GM12872 (cell line): ENCODE results near the gene ADGRD1.

Experiments used
- TF ChIP-seq, protein P1 (sequence below): IDR thresholded peaks from 3 replicates; pipeline ENCODE4 v1.5.1; 2011; ENCODE audit warnings: low read depth, mild to moderate bottlenecking, low read length, moderate library complexity; ENCODE audit not compliant: insufficient read depth

Gene ADGRD1

DNA sequence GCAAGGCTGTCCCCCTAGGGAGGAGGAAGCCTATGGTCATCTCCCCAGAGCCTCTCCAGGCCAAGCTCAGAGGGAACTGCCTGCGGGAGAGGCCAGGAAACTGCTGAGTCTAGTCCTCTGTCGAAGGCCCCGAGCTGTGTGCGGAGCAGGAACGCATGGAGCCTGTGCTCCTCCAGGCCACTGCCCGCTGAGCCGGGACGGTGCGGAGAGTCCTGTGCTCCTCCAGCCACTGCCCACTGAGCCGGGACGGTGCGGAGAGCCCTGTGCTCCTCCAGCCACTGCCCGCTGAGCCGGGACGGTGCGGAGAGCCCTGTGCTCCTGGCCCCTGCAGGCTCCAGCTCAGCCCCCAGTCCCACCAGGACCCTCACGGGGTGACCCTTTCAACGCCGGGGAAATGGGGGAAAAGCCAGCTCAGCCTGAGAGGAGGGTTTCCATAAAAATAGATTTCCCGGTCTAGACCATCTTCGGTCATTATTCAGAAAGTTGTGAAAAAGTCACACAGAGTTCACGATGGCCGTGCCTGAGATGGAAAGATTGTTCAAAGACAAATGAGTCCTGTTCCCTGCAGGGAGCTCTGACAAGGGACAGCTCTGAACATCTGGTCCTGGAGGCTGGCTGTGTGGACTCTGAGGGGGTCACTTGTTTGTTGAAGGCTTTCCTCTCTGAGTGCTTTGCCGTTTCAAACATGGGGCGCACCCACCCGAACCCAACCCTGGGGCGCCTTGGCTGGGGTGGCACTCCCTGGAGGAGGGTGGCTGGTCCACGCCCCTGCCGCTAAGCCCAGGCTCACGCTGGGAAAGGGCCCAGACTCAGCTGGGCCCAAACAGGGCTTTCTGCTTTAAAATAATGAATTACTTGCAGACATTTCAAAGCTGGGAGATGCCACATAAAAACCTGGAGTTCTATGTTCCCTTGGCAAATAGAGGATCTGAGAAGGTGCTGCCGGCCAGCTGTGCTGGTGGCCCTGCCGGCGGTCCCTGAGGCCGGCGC, 85.5 kb downstream of the ADGRD1 start:
- TF ChIP-seq, protein P1, sequence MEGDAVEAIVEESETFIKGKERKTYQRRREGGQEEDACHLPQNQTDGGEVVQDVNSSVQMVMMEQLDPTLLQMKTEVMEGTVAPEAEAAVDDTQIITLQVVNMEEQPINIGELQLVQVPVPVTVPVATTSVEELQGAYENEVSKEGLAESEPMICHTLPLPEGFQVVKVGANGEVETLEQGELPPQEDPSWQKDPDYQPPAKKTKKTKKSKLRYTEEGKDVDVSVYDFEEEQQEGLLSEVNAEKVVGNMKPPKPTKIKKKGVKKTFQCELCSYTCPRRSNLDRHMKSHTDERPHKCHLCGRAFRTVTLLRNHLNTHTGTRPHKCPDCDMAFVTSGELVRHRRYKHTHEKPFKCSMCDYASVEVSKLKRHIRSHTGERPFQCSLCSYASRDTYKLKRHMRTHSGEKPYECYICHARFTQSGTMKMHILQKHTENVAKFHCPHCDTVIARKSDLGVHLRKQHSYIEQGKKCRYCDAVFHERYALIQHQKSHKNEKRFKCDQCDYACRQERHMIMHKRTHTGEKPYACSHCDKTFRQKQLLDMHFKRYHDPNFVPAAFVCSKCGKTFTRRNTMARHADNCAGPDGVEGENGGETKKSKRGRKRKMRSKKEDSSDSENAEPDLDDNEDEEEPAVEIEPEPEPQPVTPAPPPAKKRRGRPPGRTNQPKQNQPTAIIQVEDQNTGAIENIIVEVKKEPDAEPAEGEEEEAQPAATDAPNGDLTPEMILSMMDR: no peak

DNA sequence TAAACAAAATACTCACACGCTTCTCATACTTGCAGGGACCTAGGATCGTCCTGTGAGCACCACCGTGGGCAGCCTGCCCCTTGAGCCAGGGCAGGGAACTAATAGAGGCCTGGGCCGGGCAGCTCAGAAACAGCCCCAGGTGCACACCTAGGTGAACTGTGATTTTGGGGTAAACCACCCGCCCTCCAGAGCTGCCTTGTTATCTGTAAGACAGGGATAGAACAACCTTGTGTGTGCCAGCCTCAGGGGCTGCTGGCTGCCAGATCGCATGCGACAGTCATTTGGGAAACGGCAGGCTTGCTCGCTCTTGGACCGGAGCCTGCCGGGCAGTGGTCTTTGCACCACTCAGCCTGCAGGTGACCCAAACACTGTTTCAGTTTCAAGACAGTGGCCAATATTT, 86.8 kb downstream of the ADGRD1 start:
- TF ChIP-seq, protein P1: no peak

DNA sequence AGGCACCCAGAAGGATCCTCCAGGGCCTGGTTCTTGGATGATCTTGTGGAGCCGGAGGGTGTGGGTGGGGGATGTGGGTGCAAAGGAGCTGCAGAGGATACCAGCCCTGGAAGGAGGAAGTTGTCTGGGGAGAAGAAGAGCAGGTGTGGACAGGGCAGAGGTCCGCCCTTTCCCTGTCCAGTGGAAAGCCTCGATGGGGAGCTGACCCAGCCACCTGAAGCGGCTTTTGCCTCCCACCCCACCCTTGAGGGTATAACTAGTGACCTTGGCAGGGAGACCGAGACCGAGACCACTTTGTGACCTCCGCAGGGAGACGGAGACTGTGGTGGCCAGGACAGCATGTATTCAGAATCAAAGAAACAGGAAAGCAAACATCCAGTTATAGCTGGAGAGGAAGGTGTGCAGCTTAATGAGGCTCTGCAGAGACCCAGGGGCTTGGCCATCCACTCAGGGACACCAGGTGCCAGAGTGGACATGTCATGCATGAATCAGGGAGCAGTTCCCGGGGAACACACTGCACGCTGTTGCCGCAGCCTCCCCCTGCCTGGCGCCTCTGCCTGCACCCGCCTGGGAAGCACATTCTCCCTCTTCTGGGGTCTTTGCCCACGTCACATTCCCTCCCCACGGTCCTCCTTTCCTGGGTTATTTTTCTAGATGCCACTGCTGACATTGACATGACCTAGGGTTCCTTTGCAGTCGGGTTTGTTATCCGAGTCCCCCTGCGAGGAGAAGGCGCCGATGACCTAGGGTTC, 87.7 kb downstream of the ADGRD1 start:
- TF ChIP-seq, protein P1: no peak

DNA sequence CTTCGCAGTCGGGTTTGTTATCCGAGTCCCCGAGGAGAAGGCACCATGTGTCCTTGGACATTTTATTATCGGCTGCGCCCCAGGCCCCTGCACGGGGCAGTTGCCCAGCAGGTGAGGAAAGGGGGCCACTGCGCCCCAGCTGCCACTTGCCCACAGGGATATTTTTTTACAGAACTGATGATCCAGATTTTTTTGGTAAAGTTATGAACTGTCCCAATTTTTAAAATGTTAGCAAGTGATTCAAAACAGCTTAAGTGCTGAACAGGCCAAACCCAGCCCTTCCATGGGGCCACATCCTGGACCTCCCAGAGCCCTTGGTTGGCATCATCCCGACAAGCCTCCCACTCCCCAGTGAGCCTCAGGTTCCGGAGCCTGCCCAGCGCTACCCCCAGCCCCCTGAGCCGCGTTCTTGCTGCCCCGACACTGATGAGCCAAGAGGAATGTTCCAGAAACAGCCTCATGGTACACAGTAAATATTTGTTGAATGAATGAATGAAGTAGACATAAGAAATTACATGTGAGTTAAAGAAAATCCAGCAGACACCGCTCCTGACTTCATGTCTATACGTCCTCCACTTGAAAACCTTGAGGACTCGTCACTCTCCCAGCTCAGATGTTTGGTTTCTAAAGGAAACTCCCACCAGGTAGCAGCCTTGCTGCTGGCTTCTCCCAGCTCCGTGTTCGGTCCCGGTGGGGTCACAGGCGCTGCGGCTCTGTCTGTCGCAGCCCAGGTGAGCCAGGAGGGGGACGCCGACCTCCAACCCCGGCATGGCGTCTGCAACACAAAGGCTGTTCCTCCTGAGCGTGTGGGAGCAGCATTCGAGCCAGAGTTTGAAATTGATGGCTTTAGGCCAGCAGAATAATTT, 88.5 kb downstream of the ADGRD1 start:
- TF ChIP-seq, protein P1: no peak

DNA sequence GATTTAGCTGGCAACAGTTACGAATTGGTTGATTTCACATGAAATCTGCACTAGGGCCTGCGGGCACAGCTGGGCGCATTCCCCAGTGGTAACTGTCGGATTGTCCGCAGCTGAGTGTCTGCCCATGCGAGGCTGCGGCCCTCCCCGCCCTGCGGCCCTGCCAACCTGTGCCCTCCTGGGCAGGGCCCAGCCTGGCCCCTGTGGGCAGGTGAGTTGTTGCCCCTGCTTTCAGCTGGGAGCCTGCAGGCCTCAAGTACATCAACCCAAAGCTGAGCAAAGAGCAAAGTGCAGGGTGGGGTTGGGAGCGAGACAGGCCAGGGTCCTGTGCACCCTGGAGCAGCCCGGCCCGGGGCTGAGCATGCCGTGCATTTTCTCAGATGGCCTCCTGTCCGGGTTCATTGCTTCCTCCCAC, 89.1 kb downstream of the ADGRD1 start:
- TF ChIP-seq, protein P1: no peak

DNA sequence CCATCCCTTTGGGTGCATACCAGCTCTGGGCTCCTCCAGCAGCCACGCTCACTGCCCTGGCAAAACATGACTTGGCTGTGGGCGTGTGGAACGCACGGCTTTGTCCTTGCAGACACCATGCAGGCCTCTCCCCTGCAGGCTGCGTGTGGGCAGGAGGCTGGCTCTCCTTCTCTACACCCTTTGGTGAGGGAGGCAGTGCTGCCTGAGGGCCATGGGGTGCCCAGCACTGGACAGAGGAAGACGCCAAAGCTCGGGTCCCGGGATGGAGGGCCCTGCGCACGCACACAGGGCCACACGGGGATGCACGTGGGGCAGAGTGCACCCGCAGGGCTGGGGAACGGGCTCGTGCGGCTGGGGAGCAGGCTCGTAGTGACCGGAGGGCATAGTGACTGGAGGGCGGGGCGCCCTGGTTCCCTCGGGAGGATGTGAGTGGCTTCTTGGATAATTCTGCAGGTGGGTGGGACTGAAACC, 89.7 kb downstream of the ADGRD1 start:
- TF ChIP-seq, protein P1: no peak
